GM11168 (cell line): ENCODE measurements around the gene DMXL2.
"Not testable (repeated sequence)": the region's sequence is repeated elsewhere in the genome, so short reads cannot be mapped to it uniquely, and the experiment has no call there.

Experiments used
- in situ Hi-C: fragments of 300-500 bp; cut with MboI; formaldehyde crosslinking; loops from one replicate; pipeline ENCODE4 v1.12.0; 2022; ENCODE audit warnings: low sequenced_read_pairs; ENCODE audit not compliant: unreplicated experiment

DMXL2 gene

DNA sequence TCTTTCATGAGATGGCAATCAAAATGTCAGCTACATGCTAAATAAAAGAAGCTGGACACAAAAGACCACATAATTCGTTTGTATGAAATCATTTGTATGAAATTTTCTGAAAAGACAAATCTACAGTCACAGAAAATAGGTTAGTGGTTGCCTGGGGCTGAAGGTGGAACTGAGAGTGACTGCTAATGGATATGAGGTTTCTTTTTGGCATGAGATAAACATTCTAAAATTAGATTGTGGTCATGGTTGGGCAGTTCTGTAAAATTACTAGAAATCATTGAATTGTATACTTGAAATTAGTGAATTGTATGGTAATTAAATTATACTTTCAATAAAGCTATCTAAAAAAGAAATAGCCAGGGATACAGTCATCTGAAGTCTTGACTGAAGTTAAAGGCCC is 2.7 kb upstream of the DMXL2 start:
- in situ Hi-C loops, result no loop called here

DNA sequence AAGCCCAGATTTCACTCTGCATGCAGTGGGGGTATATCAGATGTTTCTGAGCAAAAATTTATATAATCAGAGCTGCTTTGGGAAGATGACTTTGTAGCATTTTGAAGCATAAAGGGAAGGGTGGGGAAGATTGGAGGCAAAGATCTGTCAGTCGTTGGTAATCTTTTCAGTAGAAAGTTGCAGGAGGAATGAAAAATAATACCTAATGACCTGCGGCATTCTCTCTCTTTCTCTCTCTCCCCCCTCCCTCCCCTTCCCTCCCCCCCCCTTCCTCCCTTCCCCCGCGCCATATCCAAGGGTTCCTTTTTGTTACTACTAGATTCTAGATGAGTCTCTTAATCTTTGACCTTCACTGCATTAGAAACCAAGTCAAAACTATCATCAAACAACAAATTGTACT is 1.5 kb upstream of the DMXL2 start:
- in situ Hi-C loops, result no loop called here

- in situ Hi-C loops, result no loop called here
These were observed 891 bp upstream of the DMXL2 start for GRCh38 chr15:51623386-51623938.

DNA sequence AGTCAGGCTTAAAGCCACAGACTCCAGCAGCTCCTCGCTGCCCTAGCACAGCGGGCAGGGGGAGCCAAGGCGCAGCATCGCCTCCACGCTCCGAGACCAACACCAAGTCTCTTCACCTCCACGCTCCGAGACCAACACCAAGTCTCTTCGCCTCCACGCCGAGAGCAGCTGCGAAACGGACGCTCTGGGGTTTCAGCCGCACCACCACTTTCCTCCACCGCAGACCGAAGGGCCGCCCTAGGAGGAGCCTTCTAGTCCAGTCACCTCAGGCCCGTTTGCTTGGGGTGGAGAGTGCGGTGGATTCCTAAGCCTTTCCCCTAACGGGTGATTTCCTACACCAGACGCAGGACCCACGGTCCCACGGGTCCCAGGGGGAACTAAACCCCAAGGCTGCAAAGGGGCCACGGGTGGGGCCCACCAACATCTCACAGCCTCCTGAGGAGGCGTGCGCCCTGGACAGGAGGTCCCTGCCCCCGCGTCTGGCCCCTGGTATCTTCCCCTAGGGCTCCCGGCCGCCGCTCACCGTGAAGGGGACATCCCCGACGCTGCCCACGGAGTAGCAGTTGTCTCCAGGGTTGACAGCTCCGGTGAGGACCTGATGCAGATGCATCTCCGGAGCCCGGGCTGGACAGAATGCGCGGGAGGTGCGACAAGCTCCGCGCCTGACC is 501 bp downstream of the DMXL2 start:
- in situ Hi-C loops, result no loop called here

DNA sequence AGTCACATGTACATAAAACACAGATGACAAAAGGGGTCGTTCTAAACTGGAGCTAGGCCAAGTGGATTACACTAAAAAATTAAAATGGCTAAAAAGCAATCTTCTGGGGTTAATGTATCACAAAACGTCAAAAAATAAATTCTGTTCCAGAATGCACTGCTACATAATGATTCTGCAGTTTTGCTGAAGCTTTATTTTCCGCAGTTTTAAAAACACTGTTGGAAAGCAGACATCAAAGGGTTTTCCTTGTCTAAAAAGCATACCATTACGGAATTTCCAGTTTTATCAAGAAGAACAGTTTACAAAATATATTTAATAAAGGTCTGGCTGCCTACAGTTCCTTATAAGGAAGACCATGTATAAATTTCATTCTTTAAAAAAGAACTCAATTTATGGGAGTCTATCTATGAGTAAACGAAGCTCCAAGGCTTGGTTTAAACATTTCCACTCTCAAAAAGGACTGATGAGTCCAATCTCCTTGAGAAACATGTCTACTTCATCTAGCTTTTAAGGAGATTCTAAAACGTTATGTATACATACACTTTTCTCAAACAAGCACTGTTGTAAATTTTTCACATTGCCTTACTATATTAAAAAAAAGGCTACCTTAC is 1.3 kb downstream of the DMXL2 start:
- in situ Hi-C loops, result no loop called here

DNA sequence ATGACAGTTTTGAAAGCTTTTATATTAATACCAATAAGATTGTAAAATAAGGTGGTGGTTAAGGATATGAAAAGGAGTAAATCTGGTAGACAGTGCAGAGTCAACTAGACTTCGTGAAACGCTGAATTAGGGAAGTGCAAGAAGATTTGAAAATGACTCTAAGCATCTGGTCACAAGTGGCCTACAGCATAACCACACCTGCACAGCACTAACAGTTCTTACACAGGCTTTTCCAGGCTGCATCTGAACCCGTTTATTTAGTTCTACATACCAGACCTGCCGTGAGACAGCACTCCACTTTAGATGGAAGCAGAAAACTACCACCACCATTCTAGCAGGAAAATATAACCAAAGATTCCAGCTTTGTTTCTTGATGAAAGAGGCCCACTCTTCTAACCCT is 1.9 kb downstream of the DMXL2 start:
- in situ Hi-C loops, result no loop called here

- in situ Hi-C loops, result no loop called here
These were observed 2.4 kb downstream of the DMXL2 start for GRCh38 chr15:51620122-51620521.

GRCh38 chr15:51619331-51620035 is 3.1 kb downstream of the DMXL2 start:
- in situ Hi-C loops, result no loop called here

GRCh38 chr15:51617886-51618285 is 4.7 kb downstream of the DMXL2 start:
- in situ Hi-C loops, result no loop called here

- in situ Hi-C loops, result no loop called here
These were observed 8.6 kb downstream of the DMXL2 start for GRCh38 chr15:51613951-51614350.

- in situ Hi-C loops, result not testable (repeated sequence)
These were observed 9.9 kb downstream of the DMXL2 start for GRCh38 chr15:51612669-51613068.

GRCh38 chr15:51603462-51603948 is 19.1 kb downstream of the DMXL2 start:
- in situ Hi-C loops, result not testable (repeated sequence)

- in situ Hi-C loops, result no loop called here
These were observed 19.6 kb downstream of the DMXL2 start for GRCh38 chr15:51603002-51603401.

GRCh38 chr15:51602484-51602883 is 20.1 kb downstream of the DMXL2 start:
- in situ Hi-C loops, result no loop called here

DNA sequence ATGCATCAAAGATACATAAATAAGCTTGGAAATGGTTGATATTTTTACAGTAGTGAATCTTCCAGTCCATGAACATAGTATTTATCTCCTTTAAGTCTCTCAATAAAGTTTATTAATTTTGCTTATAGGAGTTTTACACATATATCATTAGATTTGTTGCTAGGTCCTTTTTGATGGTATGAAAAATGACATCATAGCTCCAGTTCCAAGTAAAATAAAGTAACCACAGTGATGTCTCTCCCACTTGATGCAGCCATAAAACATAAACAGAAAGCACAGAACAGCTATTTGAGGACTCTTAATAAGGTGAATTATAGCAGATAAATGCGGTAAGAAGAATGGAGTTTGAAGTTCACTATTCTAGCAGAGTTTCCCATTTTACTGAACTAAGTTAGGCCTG is 20.8 kb downstream of the DMXL2 start:
- in situ Hi-C loops, result no loop called here

DNA sequence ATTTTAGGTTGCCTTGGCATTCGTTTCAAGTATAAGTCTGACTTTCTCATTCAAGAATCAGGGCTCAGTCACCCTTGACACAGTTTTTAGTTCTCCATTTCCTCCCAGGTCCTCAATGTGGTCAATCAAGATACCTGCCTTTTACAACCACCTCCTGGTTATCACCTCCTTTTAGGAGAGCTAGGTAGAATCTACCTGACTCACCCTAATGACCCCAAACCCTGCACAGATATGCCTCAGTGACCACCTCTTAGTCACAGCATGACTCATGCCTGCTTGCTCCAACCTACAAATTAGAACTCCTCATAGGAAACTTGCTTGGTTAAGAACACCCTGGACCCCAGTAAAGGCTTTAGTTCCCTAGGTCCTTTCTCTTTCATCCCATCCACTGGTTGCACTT is 22.5 kb downstream of the DMXL2 start:
- in situ Hi-C loops, result no loop called here

- in situ Hi-C loops, result no loop called here
These were observed 32.5 kb downstream of the DMXL2 start for GRCh38 chr15:51589881-51590568.

DNA sequence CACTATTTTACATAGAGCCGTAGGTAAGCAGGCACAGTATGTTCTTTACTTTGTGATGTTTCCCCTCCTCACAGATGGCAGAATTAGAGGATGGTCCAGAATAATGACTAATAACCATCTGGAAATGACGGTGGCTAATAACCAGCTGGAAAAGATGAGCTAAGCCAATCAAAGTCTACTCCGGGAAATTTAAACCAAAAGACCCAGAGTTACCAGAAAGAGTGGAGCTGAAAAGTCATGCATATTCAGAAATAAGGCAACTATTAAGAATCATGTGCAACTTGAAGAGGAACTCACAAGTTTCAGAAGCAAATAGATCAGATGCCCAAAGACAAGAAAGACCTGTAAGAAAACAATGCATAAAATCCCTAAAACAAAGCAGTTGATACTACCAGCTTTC is 33.6 kb downstream of the DMXL2 start:
- in situ Hi-C loops, result no loop called here

DNA sequence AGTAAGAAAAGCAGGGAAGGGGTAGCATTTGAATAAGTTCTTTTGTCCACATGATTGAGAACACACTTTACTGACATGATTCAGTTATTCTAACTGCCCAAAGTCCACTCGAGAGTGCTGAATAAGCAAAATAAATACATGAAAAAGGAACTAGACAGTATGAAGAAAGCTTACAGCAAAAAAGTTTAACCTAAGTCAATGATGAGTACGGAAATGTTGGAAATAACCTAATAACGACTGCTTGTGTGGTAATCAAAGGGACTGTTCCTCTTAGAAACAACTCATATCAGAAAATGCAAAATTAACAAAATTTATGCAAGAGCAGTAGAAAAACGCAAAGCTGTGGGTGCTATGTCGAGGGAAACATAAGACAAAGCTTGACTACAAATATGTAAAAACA is 36.6 kb downstream of the DMXL2 start:
- in situ Hi-C loops, result no loop called here

DNA sequence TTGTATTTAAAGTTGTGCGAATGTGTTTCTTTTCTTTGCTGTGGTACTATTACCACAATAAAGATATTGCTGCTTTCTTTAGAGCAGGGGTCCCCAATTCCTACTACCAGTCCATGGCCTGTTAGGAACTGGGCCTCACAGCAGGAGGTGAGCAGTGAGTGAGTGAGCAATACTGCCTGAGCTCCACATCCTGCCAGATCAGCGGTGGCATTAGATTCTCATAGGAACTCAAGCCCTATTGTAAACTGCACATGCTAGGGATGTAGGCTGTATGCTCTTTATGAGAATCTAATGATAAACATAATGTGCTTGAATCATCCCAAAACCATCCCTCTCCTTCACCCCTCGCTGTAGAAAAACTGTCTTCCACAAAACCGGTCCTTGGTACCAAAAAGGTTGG is 41.6 kb downstream of the DMXL2 start:
- in situ Hi-C loops, result no loop called here

DNA sequence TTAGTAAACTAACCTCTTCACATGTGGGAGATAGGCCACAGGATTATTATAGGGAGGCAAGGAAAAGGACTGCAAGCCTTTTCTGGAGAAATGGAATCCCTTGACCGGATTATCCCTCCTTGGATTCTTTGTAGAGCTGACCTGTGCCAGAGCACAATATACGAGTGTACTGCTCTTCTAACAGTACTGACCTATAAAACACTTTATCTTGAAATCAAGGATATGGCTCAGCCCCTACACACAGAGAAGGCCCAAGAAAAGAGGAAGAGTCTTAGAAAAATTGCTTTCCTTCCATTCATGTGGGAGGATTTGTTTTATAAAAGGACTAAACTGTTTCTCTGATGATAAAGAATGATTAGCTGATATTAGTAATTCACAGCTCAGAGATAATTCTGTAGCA is 42.2 kb downstream of the DMXL2 start:
- in situ Hi-C loops, result no loop called here
